ENCODE measurements around the gene OR10D3. TPM values are rescaled to one million over a fixed set of nuclear protein-coding genes. Genes with fewer than 3 reads are reported as not detected.
"Not testable (repeated sequence)": the region's sequence is repeated elsewhere in the genome, so short reads cannot be mapped to it uniquely, and the experiment has no call there.

The OR10D3 gene
- total RNA-seq, 1 donor from 2014 or later, result not detected

GRCh38 chr11:124193221-124194010 is 10.3 kb downstream of the OR10D3 start:
- ATAC-seq (no peak), DNase-seq (ENCODE audit: missing footprints) (no peak)
- intact Hi-C loops (cut with DNase I), result loop anchor here (10.0 kb wide), 1 partner anchor 119 kb away; no protein-coding TSS in a partner anchor

DNA sequence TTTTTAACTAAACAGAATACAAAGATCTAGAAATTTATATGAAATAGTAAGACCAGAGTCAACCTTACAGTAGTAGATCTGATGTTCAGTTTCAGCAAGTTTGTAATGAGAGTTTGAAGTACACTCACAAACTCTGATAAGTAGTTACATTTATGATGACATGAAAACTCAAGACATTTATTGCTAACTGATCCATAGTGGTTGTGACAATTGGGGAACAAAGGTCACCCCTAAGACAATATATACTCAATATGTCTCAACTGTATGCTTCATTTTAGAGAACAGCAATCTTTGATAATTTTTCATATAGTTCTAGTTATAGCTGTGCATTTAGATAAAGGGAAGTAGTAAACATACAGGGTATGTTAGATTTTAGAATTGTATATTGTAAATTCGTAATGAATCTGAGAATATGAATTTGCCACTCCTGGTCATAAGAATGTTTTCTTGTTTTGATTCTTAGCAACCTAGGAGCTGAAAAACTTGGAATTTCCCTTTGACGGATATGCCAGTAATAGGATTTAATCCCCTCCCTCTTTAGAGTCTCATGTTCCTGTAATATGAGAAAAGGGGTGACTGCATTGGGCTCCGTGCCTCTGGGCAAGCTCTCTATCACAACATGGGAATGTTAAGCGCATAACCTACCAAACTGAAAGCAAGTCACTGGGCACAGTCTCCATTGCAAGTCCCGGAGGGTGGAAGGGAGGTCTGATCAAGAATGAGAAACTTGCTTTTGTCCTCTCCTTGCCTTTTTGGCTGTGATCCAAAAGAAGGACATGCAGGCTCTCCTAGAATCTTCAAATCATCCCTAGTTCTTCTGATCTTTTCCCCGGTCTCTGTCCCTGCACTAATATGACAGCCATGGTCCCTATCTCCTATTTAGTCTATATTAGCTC is 11.4 kb downstream of the OR10D3 start:
- peak; percentile 31 for ATAC-seq
- no peak for DNase-seq (ENCODE audit: missing footprints)
- intact Hi-C loops (cut with DNase I), result loop anchor here (10.0 kb wide), 1 partner anchor 120 kb away; no protein-coding TSS in a partner anchor

DNA sequence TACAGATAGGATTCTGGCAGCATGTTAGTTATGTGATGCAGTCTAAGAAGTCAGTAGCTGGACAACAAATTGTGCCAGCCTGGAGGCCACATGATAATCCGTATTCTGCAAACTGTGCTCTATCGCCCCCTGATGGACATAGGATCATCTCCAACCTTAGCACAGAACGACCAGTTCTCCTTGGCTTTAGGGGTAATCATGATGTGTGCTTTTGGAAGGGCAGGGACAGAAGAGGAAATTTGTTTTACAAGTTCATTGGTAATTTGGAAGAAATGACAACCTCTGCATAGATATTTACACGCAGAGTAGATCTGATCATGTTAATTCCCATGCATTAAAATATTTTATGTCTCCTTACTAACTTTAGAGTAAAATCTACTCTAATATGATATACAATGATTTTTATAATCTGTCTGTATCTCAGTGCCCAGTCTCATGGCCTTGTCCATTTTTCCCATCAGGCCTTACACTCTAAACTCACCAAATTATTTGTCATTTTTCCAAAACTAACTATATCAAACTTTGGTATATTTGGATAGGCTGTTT is 12.1 kb downstream of the OR10D3 start:
- ATAC-seq (peak; percentile 46), DNase-seq (ENCODE audit: missing footprints) (no peak)
- intact Hi-C loops (cut with DNase I), result loop anchor here (10.0 kb wide), 1 partner anchor 120 kb away; no protein-coding TSS in a partner anchor

DNA sequence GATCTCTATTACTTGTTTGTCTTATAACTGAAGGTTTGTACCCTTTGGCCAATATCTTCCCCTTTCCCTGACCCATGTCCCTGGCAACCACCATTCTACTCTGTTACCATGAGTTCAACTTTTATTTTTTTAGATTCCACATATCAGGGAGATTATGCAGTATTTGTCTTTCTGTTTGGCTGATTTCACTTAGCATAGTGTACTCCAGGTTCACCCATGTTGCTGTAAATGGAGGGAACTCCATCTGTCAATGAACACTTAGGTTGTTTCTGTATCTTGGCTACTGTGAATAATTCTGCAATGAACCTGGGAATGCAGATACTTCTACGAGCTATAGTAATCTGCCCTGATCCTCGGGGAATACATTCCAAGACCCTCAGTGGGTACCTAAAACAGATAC is 14.9 kb downstream of the OR10D3 start:
- no peak for DNase-seq (ENCODE audit: missing footprints)
- intact Hi-C loops (cut with DNase I), result loop anchor here (10.0 kb wide), 1 partner anchor 123 kb away; no protein-coding TSS in a partner anchor
- no peak for ATAC-seq

- DNase-seq (ENCODE audit: missing footprints), result no peak
- no peak for ATAC-seq
- intact Hi-C loops (cut with DNase I), result loop anchor here (10.0 kb wide), 1 partner anchor 124 kb away; no protein-coding TSS in a partner anchor
Measured at GRCh38 chr11:124198897-124199296, 15.8 kb downstream of the OR10D3 start.

GRCh38 chr11:124199702-124200101 is 16.6 kb downstream of the OR10D3 start:
- DNase-seq (ENCODE audit: missing footprints) (no peak), ATAC-seq (no peak)
- intact Hi-C loops (cut with DNase I), result loop anchor here (10.0 kb wide), 1 partner anchor 125 kb away; no protein-coding TSS in a partner anchor

DNA sequence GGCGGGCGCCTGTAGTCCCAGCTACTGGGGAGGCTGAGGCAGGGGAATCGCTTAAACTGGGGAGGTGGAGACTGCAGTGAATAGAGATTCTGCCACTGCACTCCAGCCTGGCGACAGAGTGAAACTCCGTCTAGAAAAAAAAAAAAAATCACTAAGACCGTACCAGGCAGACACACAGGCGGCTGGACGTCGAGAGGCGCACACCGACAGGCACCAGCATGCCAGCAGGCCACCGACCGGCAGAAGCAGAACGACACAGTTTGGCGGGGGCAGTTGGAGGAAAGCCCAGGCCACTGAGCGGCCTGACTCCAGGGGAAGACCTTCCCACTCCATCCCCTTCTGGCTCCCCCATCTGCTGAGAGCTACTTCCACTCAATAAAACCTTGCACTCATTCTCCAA is 17.5 kb downstream of the OR10D3 start:
- intact Hi-C loops (cut with DNase I), result no loop called here
- DNase-seq (ENCODE audit: missing footprints) (no peak), ATAC-seq (no peak)

DNA sequence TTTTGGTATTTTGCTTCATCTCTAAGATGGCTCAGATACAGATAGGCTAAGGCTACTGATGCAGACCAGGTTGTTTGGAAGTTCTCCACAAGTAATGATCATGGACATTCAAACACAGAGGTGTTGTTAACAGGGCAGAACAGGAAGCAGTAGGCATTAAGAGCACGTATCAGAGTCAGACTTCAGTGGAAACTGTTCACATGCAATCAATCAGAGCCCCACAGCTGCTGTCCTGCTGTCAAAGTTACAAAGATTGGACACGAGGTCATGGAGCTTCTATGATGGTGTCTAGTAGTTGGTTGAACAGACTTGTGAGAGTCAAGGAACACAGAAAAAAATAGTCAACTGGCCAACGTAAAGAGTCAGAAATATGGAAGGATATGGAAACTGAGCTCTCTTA is 19.8 kb downstream of the OR10D3 start:
- intact Hi-C loops (cut with DNase I), result no loop called here
- ATAC-seq (no peak), DNase-seq (ENCODE audit: missing footprints) (no peak)

GRCh38 chr11:124204008-124204407 is 20.9 kb downstream of the OR10D3 start:
- DNase-seq (ENCODE audit: missing footprints) (no peak), ATAC-seq (no peak)
- intact Hi-C loops (cut with DNase I), result no loop called here

DNA sequence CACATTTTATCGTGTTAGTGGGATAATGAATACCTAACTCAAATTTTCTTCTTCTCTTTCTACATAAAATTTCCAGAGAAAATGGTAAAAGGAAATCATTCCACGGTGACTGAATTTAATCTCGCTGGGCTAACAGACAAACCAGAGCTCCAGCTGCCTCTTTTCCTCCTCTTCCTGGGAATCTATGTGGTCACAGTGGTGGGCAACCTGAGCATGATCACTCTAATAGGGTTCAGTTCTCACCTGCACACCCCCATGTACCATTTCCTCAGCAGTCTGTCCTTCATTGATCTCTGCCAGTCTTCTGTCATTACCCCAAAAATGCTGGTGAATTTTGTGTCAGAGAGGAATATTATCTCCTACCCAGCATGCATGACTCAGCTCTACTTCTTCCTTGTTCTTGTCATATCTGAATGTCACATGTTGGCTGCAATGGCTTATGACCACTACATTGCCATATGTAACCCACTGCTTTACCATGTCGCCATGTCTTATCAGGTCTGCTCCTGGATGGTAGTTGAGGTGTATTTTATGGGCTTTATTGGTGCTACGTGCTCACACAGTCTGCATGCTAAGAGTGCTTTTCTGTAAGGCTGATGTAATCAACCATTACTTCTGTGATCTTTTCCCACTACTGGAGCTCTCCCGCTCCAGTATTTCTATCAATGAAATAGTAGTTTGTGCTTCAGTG is 24.1 kb downstream of the OR10D3 start:
- DNase-seq (ENCODE audit: missing footprints), result no peak
- intact Hi-C loops (cut with DNase I), result no loop called here
- no peak for ATAC-seq

- no peak for ATAC-seq
- DNase-seq (ENCODE audit: missing footprints), result no peak
- intact Hi-C loops (cut with DNase I), result no loop called here
Measured at GRCh38 chr11:124209824-124210357, 26.7 kb downstream of the OR10D3 start.

GRCh38 chr11:124210421-124210820 is 27.3 kb downstream of the OR10D3 start:
- intact Hi-C loops (cut with DNase I), result no loop called here
- ATAC-seq (no peak), DNase-seq (ENCODE audit: missing footprints) (no peak)

DNA sequence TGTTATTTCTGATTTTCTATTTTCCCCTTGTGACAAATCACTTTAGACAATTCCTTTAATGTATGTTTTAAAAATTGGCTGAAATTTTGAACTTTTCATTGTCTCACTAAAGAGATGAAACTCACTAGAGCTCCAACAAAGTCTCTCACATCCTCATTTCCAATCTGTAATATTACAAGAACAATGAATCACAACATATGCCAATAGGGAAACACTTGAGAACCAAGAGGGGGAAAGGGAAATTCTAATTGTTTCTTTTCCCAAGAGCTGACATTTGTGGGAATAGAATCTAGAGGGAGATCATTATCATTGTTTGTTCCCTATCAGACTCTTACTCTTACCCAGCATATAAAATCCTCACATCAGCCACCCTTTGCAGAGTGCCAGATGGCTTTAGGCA is 28.2 kb downstream of the OR10D3 start:
- intact Hi-C loops (cut with DNase I), result no loop called here
- ATAC-seq (no peak), DNase-seq (ENCODE audit: missing footprints) (no peak)

DNA sequence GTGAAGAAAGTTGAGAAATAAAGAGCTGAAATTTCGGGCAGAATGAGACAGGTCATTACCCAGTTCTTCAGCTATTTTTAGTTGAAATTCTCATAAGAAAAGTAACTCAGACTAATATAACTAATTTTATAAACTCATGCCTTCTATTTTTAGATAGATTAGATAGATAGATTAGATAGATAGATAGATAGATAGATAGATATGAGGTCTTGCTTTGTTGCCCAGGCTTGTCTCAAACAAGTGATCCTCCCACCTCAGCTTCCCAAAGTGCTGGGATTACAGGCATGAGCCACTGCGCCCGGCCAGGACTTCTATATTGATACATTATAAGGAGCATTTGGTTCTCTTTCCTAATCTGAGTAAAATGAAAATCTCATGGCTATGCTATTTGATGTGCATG is 30.9 kb downstream of the OR10D3 start:
- ATAC-seq (no peak), DNase-seq (ENCODE audit: missing footprints) (no peak)
- intact Hi-C loops (cut with DNase I), result no loop called here

DNA sequence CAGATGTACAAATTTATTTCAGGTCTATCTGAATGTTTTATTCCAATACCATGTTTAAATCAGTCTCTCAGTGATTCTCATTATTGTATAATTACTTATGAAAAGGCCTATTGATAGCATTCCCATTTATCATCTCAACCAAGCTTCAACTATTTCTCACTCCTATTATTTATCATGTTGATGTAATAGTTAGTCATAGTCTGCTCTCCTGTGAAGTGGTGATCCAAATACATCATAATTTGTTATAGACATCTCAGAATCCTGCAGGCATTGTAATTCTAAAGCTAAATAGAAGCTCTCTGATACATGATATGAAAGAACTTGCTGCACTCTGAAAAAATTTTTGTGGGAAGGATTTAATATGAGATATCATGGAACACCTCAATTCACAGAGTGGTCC is 36.0 kb downstream of the OR10D3 start:
- intact Hi-C loops (cut with DNase I), result no loop called here
- ATAC-seq, result no peak

DNA sequence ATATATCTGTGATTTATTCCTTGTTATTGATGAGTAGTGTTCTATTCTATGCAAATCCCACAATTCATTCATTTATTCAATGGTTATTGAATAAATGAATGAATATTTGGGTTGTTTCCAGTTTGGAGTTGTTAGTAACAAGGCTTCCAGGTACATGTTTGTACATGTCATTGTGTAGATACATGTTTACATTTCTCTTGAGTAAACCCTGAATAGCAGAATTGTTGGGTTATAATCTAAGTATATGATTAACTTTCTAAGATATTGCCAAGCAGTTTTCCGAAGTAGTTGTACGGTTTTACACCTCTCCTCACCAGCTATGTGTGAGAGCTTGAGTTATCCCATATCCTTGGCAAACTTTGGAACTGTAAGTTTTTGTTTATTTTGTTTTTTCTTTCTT is 39.3 kb downstream of the OR10D3 start:
- no peak for ATAC-seq
- no peak for DNase-seq (ENCODE audit: missing footprints)
- intact Hi-C loops (cut with DNase I), result no loop called here

More for the DNA sequence above, 36.0 kb downstream of the OR10D3 start:
- no peak for DNase-seq (ENCODE audit: missing footprints)

- DNase-seq (ENCODE audit: missing footprints); intact Hi-C loops (cut with DNase I); ATAC-seq: not testable (repeated sequence)
Measured at GRCh38 chr11:124224618-124225423, 41.7 kb downstream of the OR10D3 start.

GRCh38 chr11:124225471-124225870 is 42.3 kb downstream of the OR10D3 start:
- no peak for ATAC-seq
- DNase-seq (ENCODE audit: missing footprints), result no peak
- intact Hi-C loops (cut with DNase I), result no loop called here
